ENCODE measurements around the gene PSMA6. TPM values are rescaled to one million over a fixed set of nuclear protein-coding genes. Genes with fewer than 3 reads are reported as not detected.

The PSMA6 gene
- total and polyA plus RNA-seq, 2 of the 13 experiments (the other 11 are each of a cell fraction or from before 2014, with no cell fraction given) = 525 to 1,109 TPM

DNA sequence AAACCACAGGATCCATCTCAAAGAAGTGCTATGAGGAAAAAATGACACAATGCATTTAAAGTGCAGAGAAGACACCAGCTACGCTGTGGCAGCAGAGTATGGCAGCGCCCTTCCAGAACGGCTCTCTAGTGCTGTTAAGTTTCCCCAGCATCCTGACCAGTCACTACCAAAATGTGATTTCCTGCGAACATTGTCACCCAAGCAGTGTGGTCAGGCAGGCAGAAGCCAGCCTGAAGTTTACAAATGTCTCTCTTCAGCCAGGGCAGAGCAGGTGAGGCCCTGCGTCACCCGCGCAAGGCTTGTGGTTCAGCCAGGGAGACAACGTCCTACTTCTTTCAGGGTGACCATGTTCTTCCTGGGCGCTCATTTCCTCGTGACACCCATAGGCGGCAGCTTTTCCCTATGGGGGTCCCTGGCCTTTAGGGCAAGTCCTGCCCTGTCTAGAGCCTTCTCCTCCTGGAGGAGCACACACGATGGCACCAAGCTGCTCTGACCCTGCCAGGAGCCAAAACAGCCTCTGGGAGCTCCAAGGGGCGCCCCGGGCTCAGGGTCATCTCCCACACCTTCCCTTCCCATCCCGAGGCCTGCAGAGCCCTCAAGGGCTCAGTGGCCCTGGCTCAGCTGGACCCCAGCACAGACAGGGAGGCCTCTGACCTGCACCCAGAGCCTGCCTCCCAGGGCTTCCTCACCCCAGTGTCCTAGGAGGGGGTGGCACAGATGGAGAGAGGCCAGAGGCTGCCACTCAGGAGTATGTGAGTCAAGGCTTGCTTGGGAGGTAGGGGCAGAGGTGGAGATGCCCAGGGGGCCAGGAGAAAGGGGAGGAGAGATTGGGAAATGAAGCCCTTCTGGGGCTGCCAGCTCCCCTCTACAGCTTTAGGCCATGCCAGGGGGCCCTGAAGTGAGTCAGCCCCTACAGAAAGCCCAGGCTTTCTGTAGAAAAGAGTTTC, 41.9 kb downstream of the PSMA6 start (continued):
- TF ChIP-seq, protein P1, sequence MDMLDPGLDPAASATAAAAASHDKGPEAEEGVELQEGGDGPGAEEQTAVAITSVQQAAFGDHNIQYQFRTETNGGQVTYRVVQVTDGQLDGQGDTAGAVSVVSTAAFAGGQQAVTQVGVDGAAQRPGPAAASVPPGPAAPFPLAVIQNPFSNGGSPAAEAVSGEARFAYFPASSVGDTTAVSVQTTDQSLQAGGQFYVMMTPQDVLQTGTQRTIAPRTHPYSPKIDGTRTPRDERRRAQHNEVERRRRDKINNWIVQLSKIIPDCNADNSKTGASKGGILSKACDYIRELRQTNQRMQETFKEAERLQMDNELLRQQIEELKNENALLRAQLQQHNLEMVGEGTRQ (IDR thresholded peaks at IDR 0.05; ENCODE audit: low read depth, low read length) = no peak
- TF ChIP-seq, protein P1 (CRISPR knock-in tag; IDR thresholded peaks at IDR 0.05; ENCODE audit: borderline replicate concordance) = no peak
- TF ChIP-seq, protein P2, sequence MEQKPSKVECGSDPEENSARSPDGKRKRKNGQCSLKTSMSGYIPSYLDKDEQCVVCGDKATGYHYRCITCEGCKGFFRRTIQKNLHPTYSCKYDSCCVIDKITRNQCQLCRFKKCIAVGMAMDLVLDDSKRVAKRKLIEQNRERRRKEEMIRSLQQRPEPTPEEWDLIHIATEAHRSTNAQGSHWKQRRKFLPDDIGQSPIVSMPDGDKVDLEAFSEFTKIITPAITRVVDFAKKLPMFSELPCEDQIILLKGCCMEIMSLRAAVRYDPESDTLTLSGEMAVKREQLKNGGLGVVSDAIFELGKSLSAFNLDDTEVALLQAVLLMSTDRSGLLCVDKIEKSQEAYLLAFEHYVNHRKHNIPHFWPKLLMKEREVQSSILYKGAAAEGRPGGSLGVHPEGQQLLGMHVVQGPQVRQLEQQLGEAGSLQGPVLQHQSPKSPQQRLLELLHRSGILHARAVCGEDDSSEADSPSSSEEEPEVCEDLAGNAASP (CRISPR knock-in tag; IDR thresholded peaks at IDR 0.05; ENCODE audit: borderline replicate concordance) = peak; percentile 58
- TF ChIP-seq, protein P3, sequence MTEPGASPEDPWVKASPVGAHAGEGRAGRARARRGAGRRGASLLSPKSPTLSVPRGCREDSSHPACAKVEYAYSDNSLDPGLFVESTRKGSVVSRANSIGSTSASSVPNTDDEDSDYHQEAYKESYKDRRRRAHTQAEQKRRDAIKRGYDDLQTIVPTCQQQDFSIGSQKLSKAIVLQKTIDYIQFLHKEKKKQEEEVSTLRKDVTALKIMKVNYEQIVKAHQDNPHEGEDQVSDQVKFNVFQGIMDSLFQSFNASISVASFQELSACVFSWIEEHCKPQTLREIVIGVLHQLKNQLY (CRISPR knock-in tag; IDR thresholded peaks at IDR 0.05) = 0 out of 2 replicates have a peak, but pooled peaks have one; percentile 55
- TF ChIP-seq ZFP36 (IDR thresholded peaks at IDR 0.05; ENCODE audit: borderline replicate concordance, low read depth, low read length, partially characterized antibody) (no peak), ZNF552 (CRISPR knock-in tag; IDR thresholded peaks at IDR 0.05; ENCODE audit: borderline replicate concordance) (no peak), ZFX (CRISPR knock-in tag; IDR thresholded peaks at IDR 0.05; ENCODE audit: low read depth) (peak; percentile 78; the same call in 1 of the 2 replicates), HOXD1 (CRISPR knock-in tag; IDR thresholded peaks at IDR 0.05) (peak; percentile 16; the same call in 1 of the 2 replicates), ZNF543 (CRISPR knock-in tag; IDR thresholded peaks at IDR 0.05) (0 out of 2 replicates have a peak, but pooled peaks have one; percentile 64), ZNF205 (CRISPR knock-in tag; IDR thresholded peaks at IDR 0.05) (0 out of 2 replicates have a peak, but pooled peaks have one; percentile 26), RBM39 (IDR thresholded peaks at IDR 0.05; ENCODE audit: low read depth, low read length, poor library complexity, severe bottlenecking) (peak; percentile 65), ZNF430 (CRISPR knock-in tag; IDR thresholded peaks at IDR 0.05) (no peak), KLF12 (CRISPR knock-in tag; IDR thresholded peaks at IDR 0.05; ENCODE audit: borderline replicate concordance) (no peak; the same call in 1 of the 2 replicates)
- TF ChIP-seq, protein P4, sequence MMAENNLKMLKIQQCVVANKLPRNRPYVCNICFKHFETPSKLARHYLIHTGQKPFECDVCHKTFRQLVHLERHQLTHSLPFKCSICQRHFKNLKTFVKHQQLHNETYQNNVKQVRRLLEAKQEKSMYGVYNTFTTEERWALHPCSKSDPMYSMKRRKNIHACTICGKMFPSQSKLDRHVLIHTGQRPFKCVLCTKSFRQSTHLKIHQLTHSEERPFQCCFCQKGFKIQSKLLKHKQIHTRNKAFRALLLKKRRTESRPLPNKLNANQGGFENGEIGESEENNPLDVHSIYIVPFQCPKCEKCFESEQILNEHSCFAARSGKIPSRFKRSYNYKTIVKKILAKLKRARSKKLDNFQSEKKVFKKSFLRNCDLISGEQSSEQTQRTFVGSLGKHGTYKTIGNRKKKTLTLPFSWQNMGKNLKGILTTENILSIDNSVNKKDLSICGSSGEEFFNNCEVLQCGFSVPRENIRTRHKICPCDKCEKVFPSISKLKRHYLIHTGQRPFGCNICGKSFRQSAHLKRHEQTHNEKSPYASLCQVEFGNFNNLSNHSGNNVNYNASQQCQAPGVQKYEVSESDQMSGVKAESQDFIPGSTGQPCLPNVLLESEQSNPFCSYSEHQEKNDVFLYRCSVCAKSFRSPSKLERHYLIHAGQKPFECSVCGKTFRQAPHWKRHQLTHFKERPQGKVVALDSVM (CRISPR knock-in tag; IDR thresholded peaks at IDR 0.05) = no peak
- TF ChIP-seq, protein P5, sequence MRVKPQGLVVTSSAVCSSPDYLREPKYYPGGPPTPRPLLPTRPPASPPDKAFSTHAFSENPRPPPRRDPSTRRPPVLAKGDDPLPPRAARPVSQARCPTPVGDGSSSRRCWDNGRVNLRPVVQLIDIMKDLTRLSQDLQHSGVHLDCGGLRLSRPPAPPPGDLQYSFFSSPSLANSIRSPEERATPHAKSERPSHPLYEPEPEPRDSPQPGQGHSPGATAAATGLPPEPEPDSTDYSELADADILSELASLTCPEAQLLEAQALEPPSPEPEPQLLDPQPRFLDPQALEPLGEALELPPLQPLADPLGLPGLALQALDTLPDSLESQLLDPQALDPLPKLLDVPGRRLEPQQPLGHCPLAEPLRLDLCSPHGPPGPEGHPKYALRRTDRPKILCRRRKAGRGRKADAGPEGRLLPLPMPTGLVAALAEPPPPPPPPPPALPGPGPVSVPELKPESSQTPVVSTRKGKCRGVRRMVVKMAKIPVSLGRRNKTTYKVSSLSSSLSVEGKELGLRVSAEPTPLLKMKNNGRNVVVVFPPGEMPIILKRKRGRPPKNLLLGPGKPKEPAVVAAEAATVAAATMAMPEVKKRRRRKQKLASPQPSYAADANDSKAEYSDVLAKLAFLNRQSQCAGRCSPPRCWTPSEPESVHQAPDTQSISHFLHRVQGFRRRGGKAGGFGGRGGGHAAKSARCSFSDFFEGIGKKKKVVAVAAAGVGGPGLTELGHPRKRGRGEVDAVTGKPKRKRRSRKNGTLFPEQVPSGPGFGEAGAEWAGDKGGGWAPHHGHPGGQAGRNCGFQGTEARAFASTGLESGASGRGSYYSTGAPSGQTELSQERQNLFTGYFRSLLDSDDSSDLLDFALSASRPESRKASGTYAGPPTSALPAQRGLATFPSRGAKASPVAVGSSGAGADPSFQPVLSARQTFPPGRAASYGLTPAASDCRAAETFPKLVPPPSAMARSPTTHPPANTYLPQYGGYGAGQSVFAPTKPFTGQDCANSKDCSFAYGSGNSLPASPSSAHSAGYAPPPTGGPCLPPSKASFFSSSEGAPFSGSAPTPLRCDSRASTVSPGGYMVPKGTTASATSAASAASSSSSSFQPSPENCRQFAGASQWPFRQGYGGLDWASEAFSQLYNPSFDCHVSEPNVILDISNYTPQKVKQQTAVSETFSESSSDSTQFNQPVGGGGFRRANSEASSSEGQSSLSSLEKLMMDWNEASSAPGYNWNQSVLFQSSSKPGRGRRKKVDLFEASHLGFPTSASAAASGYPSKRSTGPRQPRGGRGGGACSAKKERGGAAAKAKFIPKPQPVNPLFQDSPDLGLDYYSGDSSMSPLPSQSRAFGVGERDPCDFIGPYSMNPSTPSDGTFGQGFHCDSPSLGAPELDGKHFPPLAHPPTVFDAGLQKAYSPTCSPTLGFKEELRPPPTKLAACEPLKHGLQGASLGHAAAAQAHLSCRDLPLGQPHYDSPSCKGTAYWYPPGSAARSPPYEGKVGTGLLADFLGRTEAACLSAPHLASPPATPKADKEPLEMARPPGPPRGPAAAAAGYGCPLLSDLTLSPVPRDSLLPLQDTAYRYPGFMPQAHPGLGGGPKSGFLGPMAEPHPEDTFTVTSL (CRISPR knock-in tag; IDR thresholded peaks at IDR 0.05; ENCODE audit: borderline replicate concordance) = no peak
